G401 (cell line): Measurements from ENCODE around the gene MTR. TPM values are rescaled to one million over a fixed set of nuclear protein-coding genes. Genes with fewer than 3 reads are reported as not detected.

ENCODE experiments used
- DNase-seq: peaks from one replicate; pipeline ENCODE4 v3.0.0-alpha.2; 2015; ENCODE audit warnings: low spot score
- in situ Hi-C: cut with HindIII; loops from 2 replicates; pipeline ENCODE4 v1.10.0; 2016; ENCODE audit warnings: low sequenced_read_pairs, mixed read lengths
- total RNA-seq: library from RNA; depleted of rRNA; stranded (reverse); fragments of >200 nt; shearing (Covaris generic); gene quantifications from 2 replicates; pipeline ENCODE4 v1.2.3, GENCODE V29; 2014; rRNA removed

The MTR gene
- 6.3 and 10.7 TPM in 2 replicates for total RNA-seq

DNA sequence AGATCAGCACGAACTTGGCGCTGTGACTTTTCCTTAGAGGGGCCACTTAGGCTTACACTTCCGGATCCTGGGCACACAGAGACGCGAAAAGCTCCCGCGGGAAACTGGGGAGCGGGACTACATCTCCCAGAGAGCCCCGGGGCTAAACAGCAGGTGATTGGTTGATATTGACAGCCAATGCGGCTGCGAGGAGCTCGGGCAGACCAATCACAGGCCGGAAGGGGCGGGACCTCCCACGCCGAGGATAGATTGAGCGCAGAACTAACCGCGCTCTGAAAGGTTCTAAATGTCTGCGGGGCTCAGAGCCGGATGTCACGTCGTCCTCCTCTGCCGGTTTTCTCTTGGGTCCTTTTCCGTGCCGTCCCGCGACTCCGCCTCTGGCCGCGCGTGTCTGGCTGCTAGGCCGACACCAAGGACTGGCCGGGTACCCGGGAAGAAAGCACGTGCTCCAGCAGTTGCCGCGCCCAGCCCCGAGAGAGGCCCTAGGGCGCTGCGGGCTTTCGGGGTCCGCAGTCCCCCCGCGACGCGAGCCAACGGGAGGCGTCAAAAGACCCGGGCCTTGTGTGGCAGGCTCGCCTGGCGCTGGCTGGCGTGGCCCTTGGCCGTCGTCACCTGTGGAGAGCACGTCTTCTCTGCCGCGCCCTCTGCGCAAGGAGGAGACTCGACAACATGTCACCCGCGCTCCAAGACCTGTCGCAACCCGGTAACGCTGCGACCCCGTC is at the start of gene MTR:
TSS of gene MTR (plus strand) at position 258 of the 722 bp plus-strand sequence. CDS start at position 670, 412 bp downstream.
- in situ Hi-C loops = no loop called here
- DNase-seq = peak; percentile 98

DNA sequence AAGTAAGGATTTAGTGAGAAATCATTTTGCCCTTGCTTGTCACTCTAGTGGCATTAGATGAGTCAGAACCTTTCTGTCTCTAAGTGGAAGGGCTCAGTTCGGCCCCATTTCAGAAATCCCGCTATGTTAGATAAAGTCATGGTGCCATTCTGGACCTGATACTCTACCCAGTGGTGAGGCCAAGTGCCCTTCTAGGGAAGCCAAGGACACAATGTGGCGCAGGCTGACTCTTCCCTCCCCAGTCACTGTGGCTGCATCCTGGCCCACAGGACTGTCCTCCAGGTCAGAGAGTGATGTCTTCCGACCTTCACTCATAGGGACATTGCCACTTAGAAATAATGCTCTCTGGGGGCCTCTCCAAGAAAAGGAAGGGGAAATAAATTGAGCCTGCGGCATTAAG is 48.3 kb upstream of the MTR start:
- DNase-seq = no peak
- in situ Hi-C loops = no loop called here

DNA sequence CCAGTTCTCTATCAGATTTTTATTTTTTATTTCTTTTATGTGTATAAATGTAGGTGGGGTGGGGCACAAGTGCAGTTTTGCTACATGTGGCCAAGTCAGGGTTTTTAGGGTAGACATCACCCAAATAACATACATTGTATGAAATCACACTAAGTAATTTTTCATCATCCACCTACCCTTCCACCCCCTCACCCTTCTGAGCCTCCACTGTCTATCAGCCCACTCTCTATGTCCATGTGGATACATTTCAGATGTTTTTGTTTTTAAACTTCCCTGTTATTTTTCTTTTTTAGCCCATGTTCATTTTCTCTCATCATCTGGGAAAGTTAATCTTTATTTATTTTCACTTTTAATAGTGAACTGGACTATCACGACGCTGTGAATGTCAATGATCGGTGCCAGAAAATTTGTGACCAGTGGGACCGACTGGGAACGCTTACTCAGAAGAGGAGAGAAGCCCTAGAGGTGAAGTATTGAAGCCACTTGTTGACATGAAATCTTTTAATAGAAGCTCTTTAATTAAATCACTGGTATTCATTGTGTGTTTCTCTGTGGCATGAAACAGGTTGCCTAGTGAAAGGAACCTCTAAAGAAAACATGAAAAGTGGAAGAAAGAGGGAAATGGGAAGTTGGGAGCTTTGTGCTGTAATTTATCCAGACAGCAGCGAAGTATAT is 47.6 kb upstream of the MTR start:
- no peak for DNase-seq
- in situ Hi-C loops = no loop called here

DNA sequence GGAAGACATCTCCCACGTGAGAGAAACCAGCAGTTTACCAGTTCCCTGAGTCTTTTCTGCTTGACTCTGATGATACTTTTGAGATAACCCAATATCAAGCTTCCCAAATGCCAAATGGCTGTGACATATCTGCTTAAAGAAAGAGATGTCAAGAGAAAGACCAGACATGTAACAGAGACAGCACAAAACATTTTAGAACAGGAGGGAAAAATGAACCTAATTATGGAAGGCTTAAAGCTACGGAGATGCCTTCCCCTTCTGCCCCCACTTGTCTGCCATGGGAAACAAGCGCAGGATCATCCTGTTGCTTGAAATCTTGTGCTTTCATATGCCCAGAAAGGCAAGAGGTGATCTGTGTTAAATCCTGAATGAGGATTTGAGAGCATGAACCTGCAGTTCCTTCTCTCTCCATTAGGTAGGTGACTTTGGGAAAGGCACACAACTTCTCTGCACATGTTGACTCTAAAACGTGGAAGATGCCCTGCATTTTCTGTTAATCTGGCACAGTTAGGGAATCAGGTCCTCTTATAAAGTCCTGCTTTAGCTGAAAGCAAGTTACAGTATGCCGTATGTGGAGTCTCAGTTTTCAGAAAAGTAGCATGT is 46.7 kb upstream of the MTR start:
- in situ Hi-C loops = no loop called here
- DNase-seq = no peak

DNA sequence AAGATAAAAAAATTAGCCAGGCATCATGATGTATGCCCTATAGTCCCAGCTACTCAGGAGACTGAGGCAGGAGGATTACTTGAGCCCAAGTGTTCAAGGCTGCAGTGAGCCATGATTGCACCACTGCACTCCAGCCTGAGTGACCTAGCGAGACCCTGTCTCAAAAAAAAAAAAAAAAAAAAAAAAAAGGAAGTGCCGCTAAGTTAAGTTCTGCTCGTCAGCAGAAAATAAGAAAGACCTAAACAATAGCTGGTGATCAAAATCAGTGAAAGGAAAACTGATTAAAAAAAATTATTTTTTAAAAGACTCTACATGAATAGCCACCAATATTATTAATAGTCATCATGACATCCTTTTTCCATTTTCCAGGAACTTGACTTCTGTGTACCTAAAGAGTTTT is 44.2 kb upstream of the MTR start:
- in situ Hi-C loops = no loop called here
- no peak for DNase-seq

DNA sequence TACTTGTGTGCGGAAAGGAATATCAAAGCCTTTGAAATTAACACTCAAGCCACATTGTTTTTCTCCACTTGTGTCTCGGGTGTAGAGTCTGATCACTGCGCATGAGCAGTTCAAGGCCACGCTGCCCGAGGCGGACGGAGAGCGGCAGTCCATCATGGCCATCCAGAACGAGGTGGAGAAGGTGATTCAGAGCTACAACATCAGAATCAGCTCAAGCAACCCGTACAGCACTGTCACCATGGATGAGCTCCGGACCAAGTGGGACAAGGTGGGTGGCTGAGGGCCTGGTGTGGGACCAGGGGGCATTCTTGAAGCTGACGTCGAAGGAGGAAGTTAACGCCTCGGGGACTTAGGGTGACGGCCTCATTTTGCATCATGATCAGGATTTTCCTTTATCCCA is 43.7 kb upstream of the MTR start:
- DNase-seq = no peak
- in situ Hi-C loops = no loop called here

DNA sequence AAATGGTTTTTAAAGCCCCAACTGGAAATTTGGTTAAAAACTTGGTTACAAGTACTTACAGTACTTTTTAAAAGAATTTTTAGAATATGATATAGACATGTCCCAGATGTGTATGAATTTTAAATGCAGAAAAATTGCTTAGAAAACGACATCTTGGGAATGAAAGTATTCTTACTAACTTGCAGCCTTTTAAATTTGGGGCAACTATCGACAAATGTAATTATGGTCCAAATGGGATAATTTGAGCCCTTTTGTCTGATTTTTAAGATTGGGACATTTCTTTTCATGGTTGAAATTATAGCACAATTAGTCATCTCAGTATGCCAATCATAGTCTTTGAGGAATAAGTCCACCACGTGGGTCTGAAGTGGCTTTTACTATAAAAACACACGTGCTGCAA is 43.2 kb upstream of the MTR start:
- in situ Hi-C loops = no loop called here

DNA sequence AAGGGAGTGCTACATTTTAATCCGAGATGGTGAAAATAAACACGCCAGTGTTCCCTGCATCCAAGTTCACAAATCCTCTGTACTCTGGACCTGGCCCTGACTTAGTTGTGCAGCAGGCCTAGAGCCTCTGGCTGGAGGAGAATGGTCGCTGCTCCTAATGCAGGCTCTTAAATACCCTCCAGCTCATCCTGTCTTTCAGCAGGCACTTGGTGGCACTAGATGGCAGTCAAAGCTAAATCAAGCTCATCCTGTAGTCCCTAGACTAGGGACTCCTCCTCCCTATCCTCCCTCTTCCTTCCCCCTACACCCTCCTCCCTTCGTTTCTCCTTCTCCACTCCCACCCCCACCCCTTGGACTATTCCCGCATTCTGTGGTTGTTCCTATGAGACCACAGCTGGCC is 41.6 kb upstream of the MTR start:
- peak; percentile 75 for DNase-seq
- in situ Hi-C loops = no loop called here

More for the DNA sequence above, 43.2 kb upstream of the MTR start:
- no peak for DNase-seq

DNA sequence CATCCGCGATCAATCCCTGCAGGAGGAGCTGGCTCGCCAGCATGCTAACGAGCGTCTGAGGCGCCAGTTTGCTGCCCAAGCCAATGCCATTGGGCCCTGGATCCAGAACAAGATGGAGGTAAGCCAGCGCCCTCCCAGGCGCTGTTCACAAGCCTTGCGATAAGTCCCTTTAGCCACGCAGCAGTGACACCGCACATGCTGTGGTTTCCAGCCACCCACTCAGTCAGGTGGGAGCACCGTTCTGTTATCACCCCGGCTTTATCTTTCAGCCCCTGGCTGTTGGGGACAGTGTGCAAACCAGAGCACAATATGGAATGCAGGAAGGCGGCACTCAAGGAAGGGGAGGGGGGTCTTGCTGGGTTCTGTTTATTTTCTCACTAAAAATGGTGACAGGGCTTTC is 41.1 kb upstream of the MTR start:
- no peak for DNase-seq
- in situ Hi-C loops = no loop called here

DNA sequence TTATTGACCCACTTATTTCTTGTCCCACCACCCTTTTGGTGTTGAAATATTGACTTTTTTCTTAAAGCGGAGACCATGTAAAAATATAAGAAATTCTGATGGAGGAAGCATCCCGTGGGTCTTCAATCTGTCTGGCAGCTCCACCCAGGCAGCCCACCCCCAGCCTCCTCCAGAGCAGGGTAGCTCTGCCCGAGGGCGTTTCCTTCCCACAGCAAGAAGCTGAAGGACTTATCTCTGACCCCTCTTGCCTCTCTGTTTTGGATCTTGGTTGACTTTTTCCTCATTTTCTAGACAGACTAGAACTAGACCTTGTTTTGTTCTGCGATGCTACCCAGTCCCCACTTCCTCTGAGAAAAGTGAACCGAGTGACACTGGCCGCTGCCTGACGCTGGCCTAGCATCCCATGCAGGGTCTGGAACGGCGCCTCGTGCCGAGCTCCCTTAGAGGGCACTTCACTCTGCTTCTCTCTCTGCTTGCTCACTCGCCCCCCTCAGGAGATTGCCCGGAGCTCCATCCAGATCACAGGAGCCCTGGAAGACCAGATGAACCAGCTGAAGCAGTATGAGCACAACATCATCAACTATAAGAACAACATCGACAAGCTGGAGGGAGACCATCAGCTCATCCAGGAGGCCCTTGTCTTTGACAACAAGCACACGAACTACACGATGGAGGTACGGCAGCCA is 40.4 kb upstream of the MTR start:
- in situ Hi-C loops = no loop called here
- DNase-seq = no peak

DNA sequence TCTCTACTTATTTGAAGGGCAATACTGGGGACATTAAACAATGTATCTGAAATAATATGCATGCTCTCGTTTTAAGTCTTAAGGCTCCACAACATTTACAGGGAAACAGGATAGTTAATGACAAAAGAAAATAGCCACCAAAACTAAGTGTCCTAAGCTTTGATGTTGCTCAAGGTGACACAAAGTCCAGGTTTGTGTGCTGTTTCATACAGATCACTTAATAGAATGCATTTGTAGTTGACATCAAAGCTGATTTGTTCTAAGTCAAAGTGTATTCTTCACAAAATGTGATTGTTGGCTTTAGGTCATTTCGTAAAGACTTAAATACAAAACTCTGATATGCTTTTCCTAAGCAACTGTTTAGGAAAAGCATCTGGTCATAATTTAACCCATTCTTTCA is 37.5 kb upstream of the MTR start:
- DNase-seq = no peak
- in situ Hi-C loops = no loop called here

DNA sequence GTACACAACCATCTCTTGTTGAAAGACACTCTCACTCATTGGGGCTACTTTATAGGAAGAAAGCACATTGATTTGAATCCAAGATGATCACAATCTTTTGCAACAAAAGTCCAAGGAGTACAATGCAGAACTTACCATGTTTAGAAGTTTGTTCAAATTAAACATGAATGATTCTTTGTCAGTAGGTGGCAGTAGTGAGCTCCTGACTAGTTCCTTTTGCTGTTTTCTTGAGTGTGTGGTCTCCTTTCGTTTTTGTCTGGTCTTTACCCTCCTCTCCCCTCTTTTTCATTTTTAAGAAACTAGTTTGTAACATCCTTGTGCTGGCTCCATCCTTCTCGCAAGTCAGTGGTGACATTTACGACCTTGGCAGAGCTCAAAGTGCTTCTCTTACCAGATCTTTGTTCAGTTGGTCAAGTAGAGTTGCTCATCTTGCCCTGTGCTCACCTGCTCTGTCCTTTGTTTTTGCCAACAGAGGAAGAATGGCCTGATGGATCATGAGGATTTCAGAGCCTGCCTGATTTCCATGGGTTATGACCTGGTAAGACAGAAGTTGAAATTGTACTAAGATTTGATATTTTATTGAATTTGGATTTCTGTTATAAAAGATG is 35.7 kb upstream of the MTR start:
- DNase-seq = peak; percentile 45
- in situ Hi-C loops = no loop called here

DNA sequence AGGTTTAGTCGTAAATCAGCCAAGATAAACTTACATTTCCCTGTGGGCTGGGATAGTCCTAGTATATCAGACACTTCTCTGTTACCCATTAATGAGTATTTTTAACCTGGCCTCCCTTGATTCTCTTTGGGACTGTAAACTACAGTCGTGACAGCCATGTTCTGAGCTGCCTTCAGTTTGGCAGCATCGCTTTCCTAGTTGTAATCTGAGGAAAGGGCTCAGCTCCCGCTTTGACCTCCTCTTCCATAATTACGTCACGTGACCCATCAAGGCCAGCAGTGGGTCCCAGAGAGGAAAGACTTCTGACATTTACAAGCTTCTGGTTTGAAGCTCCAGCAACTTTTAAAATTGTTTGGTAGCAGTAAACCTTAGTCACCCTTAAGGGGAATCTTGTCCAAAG is 34.6 kb upstream of the MTR start:
- in situ Hi-C loops = no loop called here
- no peak for DNase-seq

DNA sequence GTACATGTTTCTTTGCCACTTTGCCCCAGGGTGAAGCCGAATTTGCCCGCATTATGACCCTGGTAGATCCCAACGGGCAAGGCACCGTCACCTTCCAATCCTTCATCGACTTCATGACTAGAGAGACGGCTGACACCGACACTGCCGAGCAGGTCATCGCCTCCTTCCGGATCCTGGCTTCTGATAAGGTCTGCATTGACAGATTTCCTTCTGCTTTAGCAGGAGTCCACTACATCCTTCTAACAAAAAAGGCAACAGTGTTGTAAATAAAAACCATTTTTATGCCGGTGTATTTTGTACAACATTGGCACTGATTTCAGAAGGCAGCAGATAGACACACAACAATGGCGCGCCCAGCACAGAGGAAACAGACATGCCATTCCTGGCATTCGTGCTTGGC is 34.1 kb upstream of the MTR start:
- no peak for DNase-seq
- in situ Hi-C loops = no loop called here

DNA sequence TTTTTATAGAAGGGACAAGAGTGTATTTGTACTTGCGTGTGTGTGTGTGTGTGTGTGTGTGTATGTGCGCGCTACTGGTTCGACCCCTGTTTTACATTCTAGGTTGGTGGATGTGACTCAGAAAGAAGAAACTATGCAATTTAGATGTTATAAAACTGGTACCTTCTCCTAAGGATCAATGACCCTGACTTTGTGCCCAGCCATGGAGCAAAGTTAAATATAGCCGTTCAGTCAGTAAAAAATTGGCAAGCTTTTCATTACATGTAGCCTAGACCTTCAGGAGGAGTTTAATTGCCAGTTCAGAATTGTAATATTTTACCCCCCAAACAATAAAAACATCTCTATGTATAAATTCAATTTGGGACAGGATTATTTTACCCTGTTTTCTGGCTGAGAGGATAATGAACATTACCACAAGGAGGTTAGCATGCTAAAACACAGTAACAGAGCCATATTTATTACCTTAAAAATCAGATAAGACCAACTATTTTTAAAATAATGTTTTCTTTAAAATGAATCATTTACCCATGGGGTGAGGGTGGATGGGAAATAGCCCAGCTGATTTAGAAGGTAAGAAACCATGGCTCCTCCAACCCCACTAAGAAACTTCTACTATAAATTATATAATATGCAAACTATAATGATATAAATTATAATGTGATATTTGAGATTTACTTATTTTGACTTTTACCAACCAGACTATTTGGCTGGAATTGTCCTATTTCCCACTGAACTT is 33.5 kb upstream of the MTR start:
- no peak for DNase-seq
- in situ Hi-C loops = no loop called here

DNA sequence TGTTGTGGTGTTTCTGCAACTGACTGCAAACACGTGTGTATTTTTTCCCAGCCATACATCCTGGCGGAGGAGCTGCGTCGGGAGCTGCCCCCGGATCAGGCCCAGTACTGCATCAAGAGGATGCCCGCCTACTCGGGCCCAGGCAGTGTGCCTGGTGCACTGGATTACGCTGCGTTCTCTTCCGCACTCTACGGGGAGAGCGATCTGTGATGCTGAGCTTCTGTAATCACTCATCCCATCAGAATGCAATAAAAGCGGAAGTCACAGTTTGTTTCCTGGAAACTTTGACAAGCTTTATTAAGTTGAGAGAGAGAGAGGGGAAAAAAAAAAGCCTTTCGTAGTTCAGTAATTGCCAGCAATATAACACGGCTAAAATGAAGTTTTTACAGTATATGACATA is 32.7 kb upstream of the MTR start:
- no peak for DNase-seq
- in situ Hi-C loops = no loop called here

DNA sequence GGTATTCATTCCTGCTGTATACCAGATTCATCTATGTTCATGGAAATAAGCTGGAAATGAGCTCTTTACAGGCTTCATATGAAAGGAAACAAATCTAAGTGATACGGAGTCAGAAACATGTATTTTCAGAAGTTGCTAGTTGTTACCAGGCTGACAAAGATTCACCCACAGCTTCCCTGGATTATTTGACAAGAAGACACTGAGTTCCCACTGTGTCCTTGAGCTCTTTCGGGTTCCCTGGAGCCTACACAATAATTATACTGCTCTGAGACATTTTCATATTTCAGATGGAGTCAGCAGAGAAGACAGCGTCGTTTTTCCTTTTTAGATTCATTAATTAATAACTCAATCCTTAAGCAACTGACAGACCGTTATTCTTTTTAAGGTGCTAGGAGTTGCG is 29.3 kb upstream of the MTR start:
- in situ Hi-C loops = no loop called here
- no peak for DNase-seq

DNA sequence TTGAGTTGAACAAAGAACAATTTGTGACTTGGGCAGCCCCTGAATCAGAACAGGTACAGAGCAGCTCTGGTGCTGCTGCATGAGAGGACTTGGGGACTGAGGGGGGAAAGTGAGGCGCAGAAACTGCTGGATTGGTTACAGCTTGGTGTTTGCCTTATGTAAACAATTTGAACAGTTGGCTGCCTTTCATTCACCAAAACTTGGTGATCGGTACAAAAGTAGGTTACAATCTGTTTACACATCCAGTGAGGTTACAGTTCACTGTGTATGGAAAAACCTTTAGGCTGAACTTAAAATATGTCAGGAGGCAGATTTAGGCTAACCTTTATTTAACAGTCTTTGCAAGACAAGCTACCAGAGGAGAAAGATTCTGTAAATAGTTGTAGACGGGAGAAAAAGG is 28.6 kb upstream of the MTR start:
- in situ Hi-C loops = no loop called here
- no peak for DNase-seq

DNA sequence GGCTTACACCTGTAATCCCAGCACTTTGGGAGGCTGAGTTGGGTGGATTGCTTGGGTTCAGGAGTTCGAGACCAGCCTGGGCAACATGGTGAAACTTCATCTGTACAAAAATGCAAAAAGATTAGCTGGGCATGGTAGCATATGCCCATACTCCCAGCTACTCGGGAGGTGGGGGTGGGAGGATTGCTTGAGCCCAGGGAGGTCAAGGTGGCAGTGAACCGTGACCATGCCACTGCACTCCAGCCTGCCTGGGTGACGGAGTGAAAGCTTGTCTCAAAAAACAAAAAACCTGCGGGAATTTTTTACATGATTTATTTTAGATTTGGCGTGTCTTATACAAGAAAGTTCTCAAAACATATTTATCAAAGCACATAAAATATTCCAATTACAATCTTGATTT is 27.8 kb upstream of the MTR start:
- in situ Hi-C loops = no loop called here
- DNase-seq = no peak
